GM12878 (cell line): ENCODE data around the gene CHERP. TPM values are rescaled to one million over a fixed set of nuclear protein-coding genes. Genes with fewer than 3 reads are reported as not detected.

ENCODE experiments used
- ATAC-seq: fragments of 200-7000 bp; cut with Tn5 transposase; 3 replicates; pipeline ENCODE4 v1.9.1; 2020; ENCODE audit warnings: mild to moderate bottlenecking, moderate library complexity
- BruUV-seq: library from RNA; stranded (reverse); fragments of 400-500 nt; replicated peaks from 2 replicates; lab custom pipeline; 2021; lab: Mats Ljungman, UMichigan
- CTCF ChIA-PET: fragments of 300-600 bp; sonication (Branson Sonifier 250); formaldehyde crosslinking; extraction: SDS; loops from one replicate; lab custom pipeline; 2021; ENCODE audit warnings: inconsistent platforms; lab: Yijun Ruan, JAX
- POLR2A ChIA-PET: fragments of 350-600 bp; formaldehyde crosslinking; extraction: SDS; loops from one replicate; lab custom pipeline; 2021; ENCODE audit warnings: inconsistent platforms; lab: Charles Lee
- RAD21 ChIA-PET: fragments of 300-600 bp; sonication (Branson Sonifier 250); formaldehyde crosslinking; loops from one replicate; lab custom pipeline; 2023; ENCODE audit warnings: antibody characterized with exemption; ENCODE audit not compliant: unreplicated experiment; lab: Charles Lee
- SMC1A ChIA-PET: fragments of 300-600 bp; sonication (Branson Sonifier 250); formaldehyde crosslinking; loops from one replicate; lab custom pipeline; 2023; ENCODE audit not compliant: unreplicated experiment, uncharacterized antibody; lab: Charles Lee
- DNase-seq: peaks from one replicate; pipeline ENCODE4 v3.0.0-alpha.2; 2011; ENCODE audit warnings: low read depth, low spot score
- FAIRE-seq: peaks from 3 replicates; lab custom pipeline; 2011; peaks lifted over from hg19 to GRCh38; lab: Jason Lieb, UNC
- H2AFZ ChIP-seq: 2 replicates; pipeline ENCODE4 v1.6.0; 2011; ENCODE audit warnings: low read depth, low read length, control low read depth; ENCODE audit not compliant: control insufficient read depth
- H3K27ac ChIP-seq: 2 replicates; pipeline ENCODE4 v1.5.1; 2011; ENCODE audit warnings: control low read depth; ENCODE audit not compliant: control insufficient read depth, insufficient read depth
- H3K27me3 ChIP-seq, 2 experiments: replicated peaks in 1 of 2; 2 replicates each; pipeline versions ENCODE4 v1.6.0 to v1.6.1; 2011; ENCODE audit warnings: low read length in 1 of 2; ENCODE audit not compliant: control insufficient read depth in 2 of 2, insufficient read depth in 2 of 2
- H3K36me3 ChIP-seq, 2 experiments: 2 replicates each; pipeline ENCODE4 v1.5.1; 2011; ENCODE audit warnings: low read length in 1 of 2; ENCODE audit not compliant: control insufficient read depth in 2 of 2, insufficient read depth in 2 of 2
- H3K4me1 ChIP-seq: 2 replicates; pipeline ENCODE4 v1.6.1; 2011; ENCODE audit warnings: mild to moderate bottlenecking, low read length, moderate library complexity, mixed read lengths; ENCODE audit not compliant: control insufficient read depth, insufficient read depth
- H3K4me2 ChIP-seq: 2 replicates; pipeline ENCODE4 v1.6.0; 2011; ENCODE audit warnings: control low read depth; ENCODE audit not compliant: control insufficient read depth, insufficient read depth
- H3K4me3 ChIP-seq: fragments of 200-600 bp; sonication (generic); 2 replicates; pipeline ENCODE4 v1.5.1; 2016
- H3K79me2 ChIP-seq: 2 replicates; pipeline ENCODE4 v1.6.0; 2011; ENCODE audit warnings: low read length; ENCODE audit not compliant: control insufficient read depth, insufficient read depth
- H3K9ac ChIP-seq: 2 replicates; pipeline ENCODE4 v1.8.0; 2011; ENCODE audit warnings: low read length, control low read depth, mixed read lengths; ENCODE audit not compliant: control insufficient read depth, insufficient read depth
- H3K9me3 ChIP-seq: replicated peaks from 3 replicates; pipeline ENCODE4 v1.5.1; 2011; ENCODE audit warnings: mild to moderate bottlenecking, low read length; ENCODE audit not compliant: control insufficient read depth, insufficient read depth
- H4K20me1 ChIP-seq: 2 replicates; pipeline ENCODE4 v1.6.0; 2011; ENCODE audit not compliant: control insufficient read depth, insufficient read depth
- CBFB ChIP-seq: IDR thresholded peaks from 2 replicates; pipeline ENCODE4 v1.6.1; 2016; ENCODE audit warnings: antibody characterized with exemption, low read depth
- POLR2A ChIP-seq: IDR thresholded peaks from 2 replicates; pipeline ENCODE4 v1.6.1; 2011; ENCODE audit warnings: low read depth, mild to moderate bottlenecking, low read length
- POLR2AphosphoS5 ChIP-seq: IDR thresholded peaks from 2 replicates; pipeline ENCODE4 v1.6.1; 2011; ENCODE audit warnings: mild to moderate bottlenecking, low read length, inconsistent platforms
- TARDBP ChIP-seq: IDR thresholded peaks from 2 replicates; pipeline ENCODE4 v1.6.1; 2016; ENCODE audit warnings: borderline replicate concordance
- WGBS: methylation state at CpG from one replicate; pipeline ENCODE4 v1.1.6; 2016; ENCODE audit warnings: low lambda C conversion rate; ENCODE audit not compliant: insufficient replicate concordance, insufficient coverage; ENCODE audit errors: missing lambda C conversion rate; 5-methylcytosine and 5-hydroxymethylcytosine counted together
- in situ Hi-C: fragments of 300-500 bp; cut with MboI; formaldehyde crosslinking; loops from 9 replicates; pipeline ENCODE4 v1.14.3; 2018; ENCODE audit warnings: mixed read lengths
- intact Hi-C: fragments of 100-400 bp; cut with micrococcal nuclease; formaldehyde crosslinking; loops from one replicate; pipeline ENCODE4 v1.14.2; 2022; ENCODE audit not compliant: unreplicated experiment
- polyA plus RNA-seq, 11 experiments: library from polyadenylated mRNA; depleted of rRNA in 4 of 11; unstranded in 6 of 11; stranded (reverse) in 5 of 11; fragments of >200 nt; fragmentation: Nextera tagmentation in 4 of 11; fragmentation: Illumina TruSeq in 1 of 11; extraction: Ambion mirVana in 4 of 11; extraction: Trizol in 1 of 11; gene quantifications; 1 replicate in 1 of 11; 2 replicates in 10 of 11; pipeline versions ENCODE4 v1.2.1 to v1.2.3, GENCODE V29; 2011 to 2016; ENCODE audit warnings: inconsistent platforms in 2 of 11, missing spikeins in 2 of 11, low read depth in 1 of 11
- total RNA-seq, 4 experiments: library from RNA; depleted of rRNA in 3 of 4; stranded (reverse); fragments of >200 nt in 3 of 4; fragmentation: Illumina TruSeq in 1 of 4; extraction: Trizol in 1 of 4; gene quantifications; 2 replicates each; pipeline versions ENCODE4 v1.2.1 to v1.2.3, GENCODE V29; 2013 to 2021
- TF ChIP-seq, protein P1 (sequence below): IDR thresholded peaks from 2 replicates; pipeline ENCODE4 v1.6.1; 2011; ENCODE audit warnings: low read depth, mild to moderate bottlenecking, low read length, moderate library complexity, borderline replicate concordance; ENCODE audit errors: extremely low read depth

The CHERP gene
- total and polyA plus RNA-seq, 10 of the 15 experiments (the other 5 are each of a cell fraction or from before 2014, with no cell fraction given), result 0.66 to 65.3 (median 12.2) TPM

DNA sequence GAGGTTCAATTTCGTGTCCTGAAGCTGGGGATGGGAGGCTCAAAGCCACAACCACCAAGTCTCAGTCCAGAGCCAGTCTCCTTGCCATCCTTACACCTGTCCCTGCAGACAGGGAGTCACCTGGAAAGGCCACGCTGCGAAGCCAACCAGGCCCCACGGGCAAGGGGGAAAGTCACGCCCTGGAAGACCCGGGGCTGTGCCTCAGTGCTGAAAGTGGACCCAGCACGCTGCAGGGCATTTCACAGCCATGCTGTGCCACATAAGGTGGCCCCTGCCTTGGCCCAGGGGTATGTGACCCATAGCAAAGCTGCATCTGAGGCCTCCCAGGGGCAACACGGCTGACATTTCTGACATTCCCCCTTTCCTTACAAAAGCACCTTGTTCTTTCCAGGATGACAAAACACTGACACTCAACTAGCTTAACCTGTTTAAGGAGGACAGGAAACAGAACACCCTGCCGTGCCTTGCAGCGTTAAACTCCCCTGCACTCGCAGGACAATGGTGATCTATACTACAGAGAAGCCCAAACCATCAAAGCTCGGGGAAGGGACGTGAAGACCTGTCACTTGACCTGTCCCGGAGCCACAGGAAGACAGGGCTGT, 14.8 kb downstream of the CHERP start (continued):
- TF ChIP-seq, protein P1, sequence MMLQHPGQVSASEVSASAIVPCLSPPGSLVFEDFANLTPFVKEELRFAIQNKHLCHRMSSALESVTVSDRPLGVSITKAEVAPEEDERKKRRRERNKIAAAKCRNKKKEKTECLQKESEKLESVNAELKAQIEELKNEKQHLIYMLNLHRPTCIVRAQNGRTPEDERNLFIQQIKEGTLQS, result no peak
- no peak for TF ChIP-seq CBFB

DNA sequence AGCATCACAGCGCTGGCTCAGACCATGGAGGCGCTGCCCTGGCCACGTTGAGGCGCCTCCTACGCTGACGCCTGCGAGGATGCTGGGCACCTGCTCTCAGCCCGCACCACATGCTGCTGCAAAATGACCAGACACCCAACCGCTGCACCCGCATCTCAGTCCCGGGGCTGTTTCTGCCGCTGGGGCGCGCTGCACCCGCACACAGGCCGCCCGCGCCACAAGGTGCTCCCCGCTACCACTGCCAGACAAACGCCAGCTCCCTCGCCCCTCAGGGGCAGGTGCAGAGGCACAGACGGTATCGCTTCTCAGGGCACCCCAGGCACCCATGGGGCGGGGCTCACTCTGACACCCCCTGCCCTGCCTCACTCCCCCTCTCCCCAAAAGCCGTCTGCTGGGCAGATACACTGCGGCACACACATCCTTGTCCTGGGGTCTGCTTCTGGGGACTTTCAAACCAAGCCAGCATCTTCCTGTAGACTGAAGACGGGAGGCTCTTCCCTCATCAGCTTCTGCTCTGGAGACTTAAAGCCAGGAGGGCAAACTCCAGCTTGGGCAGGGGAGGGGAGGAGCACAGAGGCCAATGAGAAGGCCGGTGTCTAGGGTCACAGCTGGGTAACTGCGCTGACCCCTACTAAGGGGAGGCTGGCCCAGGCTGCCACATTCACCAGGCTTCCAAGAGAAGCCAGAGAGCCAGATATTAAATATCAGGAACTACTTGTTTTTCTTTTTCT, 16.3 kb downstream of the CHERP start:
- ChIA-PET SMC1A (no interaction called here), POLR2A (no interaction called here), RAD21 (no interaction called here), CTCF (no interaction called here)
- Histone ChIP-seq H3K9me3 (no peaks in the 10 kb centered on the region), H3K9ac (no peak overlapping the region), H3K36me3 (peaks cover 27 to 67% of the 10 kb centered on the region in 2 experiments), H3K27me3 (no peaks in the 10 kb centered on the region), H3K79me2 (no peaks in the 10 kb centered on the region), H4K20me1 (no peaks in the 10 kb centered on the region), H3K4me3 (no peak overlapping the region), H3K4me2 (no peak overlapping the region), H3K4me1 (no peaks in the 10 kb centered on the region), H2AFZ (no peak overlapping the region), H3K27ac (no peak overlapping the region)
- DNase-seq (no peak), FAIRE-seq (no peak), ATAC-seq (no peak)
- intact Hi-C loops, result no loop called here
- over 99% methylated on average over 22 of the region's 29 CpGs for WGBS
- TF ChIP-seq TARDBP (no peak), POLR2AphosphoS5 (0 out of 2 replicates have a peak, but pooled peaks have one; percentile 35), POLR2A (peak; percentile 39; the same call in 1 of the 2 replicates)
- BruUV-seq, result no TSS peak
- in situ Hi-C loops, result no loop called here
